Hepatocyte (in vitro differentiated cells): ENCODE data around the gene AURKB. TPM values are rescaled to one million over a fixed set of nuclear protein-coding genes. Genes with fewer than 3 reads are reported as not detected.

Experiments
- DNase-seq: peaks from one replicate; pipeline ENCODE4 v3.0.0-alpha.2; 2016; ENCODE audit warnings: low spot score
- H2AFZ ChIP-seq: fragments of 200-600 bp; sonication (generic); 2 replicates; pipeline ENCODE4 v1.6.0; 2016; ENCODE audit warnings: antibody characterized with exemption, mild to moderate bottlenecking
- H3K27ac ChIP-seq: fragments of 200-600 bp; sonication (generic); 2 replicates; pipeline ENCODE4 v1.5.1; 2016; ENCODE audit warnings: mild to moderate bottlenecking
- H3K27me3 ChIP-seq: fragments of 200-600 bp; sonication (generic); 2 replicates; pipeline ENCODE4 v1.6.1; 2016
- H3K36me3 ChIP-seq: fragments of 200-600 bp; sonication (generic); replicated peaks from 2 replicates; pipeline ENCODE4 v1.5.1; 2016; ENCODE audit warnings: low read depth; ENCODE audit not compliant: insufficient read depth
- H3K4me1 ChIP-seq: fragments of 200-600 bp; sonication (generic); 2 replicates; pipeline ENCODE4 v1.5.1; 2016; ENCODE audit warnings: mild to moderate bottlenecking, moderate library complexity; ENCODE audit not compliant: insufficient read depth
- H3K4me2 ChIP-seq: fragments of 200-600 bp; sonication (generic); 2 replicates; pipeline ENCODE4 v1.6.0; 2016
- H3K4me3 ChIP-seq: fragments of 200-600 bp; sonication (generic); 2 replicates; pipeline ENCODE4 v1.5.1; 2016; ENCODE audit warnings: mild to moderate bottlenecking
- H3K79me2 ChIP-seq: fragments of 200-600 bp; sonication (generic); 2 replicates; pipeline ENCODE4 v1.6.0; 2017; ENCODE audit warnings: mild to moderate bottlenecking
- H3K9me2 ChIP-seq: fragments of 200-600 bp; sonication (generic); replicated peaks from 2 replicates; pipeline ENCODE4 v1.6.0; 2017; ENCODE audit warnings: mild to moderate bottlenecking; ENCODE audit not compliant: insufficient read depth
- H3K9me3 ChIP-seq: fragments of 200-600 bp; sonication (generic); 2 replicates; pipeline ENCODE4 v1.5.1; 2016; ENCODE audit warnings: low read depth, mild to moderate bottlenecking
- H4K20me1 ChIP-seq: fragments of 200-600 bp; sonication (generic); 2 replicates; pipeline ENCODE4 v1.6.0; 2016; ENCODE audit warnings: mild to moderate bottlenecking; ENCODE audit not compliant: insufficient read depth, poor library complexity, severe bottlenecking
- CTCF ChIP-seq: fragments of 200-600 bp; sonication (generic); IDR thresholded peaks from 2 replicates; pipeline ENCODE4 v1.5.1; 2016; ENCODE audit warnings: antibody characterized with exemption, mild to moderate bottlenecking; ENCODE audit not compliant: poor library complexity
- EZH2 ChIP-seq: fragments of 200-600 bp; sonication (generic); IDR thresholded peaks from 2 replicates; pipeline ENCODE4 v1.6.1; 2016; ENCODE audit warnings: antibody characterized with exemption, mild to moderate bottlenecking, borderline replicate concordance
- EZH2phosphoT487 ChIP-seq: fragments of 200-600 bp; sonication (generic); IDR thresholded peaks from one replicate; pipeline ENCODE4 v1.6.1; 2018; ENCODE audit warnings: antibody characterized with exemption, mild to moderate bottlenecking, low read depth, moderate library complexity; ENCODE audit not compliant: unreplicated experiment, severe bottlenecking
- WGBS: methylation state at CpG from one replicate; pipeline ENCODE4 v1.1.6; 2016; ENCODE audit warnings: low lambda C conversion rate; ENCODE audit errors: missing lambda C conversion rate; 5-methylcytosine and 5-hydroxymethylcytosine counted together
- polyA plus RNA-seq: library from polyadenylated mRNA; unstranded; fragments of >200 nt; fragmentation: Nextera tagmentation; extraction: Ambion mirVana; gene quantifications from 2 replicates; pipeline ENCODE4 v1.2.1, GENCODE V29; 2016
- total RNA-seq: library from RNA; depleted of rRNA; stranded (reverse); fragments of >200 nt; gene quantifications from 2 replicates; pipeline ENCODE4 v1.2.3, GENCODE V29; 2014

AURKB gene
- total and polyA plus RNA-seq, 2 experiments from 2014 or later: 9.9 to 25.3 TPM

GRCh38 chr17:8163978-8164814 lies 46.2 kb downstream of the AURKB start:
- Histone ChIP-seq H3K27me3 (no peaks in the 10 kb centered on the region), H3K27ac (peak overlapping the region; percentile 100), H3K4me1 (peaks cover 25% of the 10 kb centered on the region), H3K4me3 (no peak overlapping the region), H3K9me3 (no peaks in the 10 kb centered on the region), H3K4me2 (peak overlapping the region; percentile 97), H3K9me2 (no peaks in the 10 kb centered on the region), H3K79me2 (peaks cover 27% of the 10 kb centered on the region), H4K20me1 (peaks cover 5% of the 10 kb centered on the region), H3K36me3 (no peaks in the 10 kb centered on the region), H2AFZ (peak overlapping the region; percentile 95)
- DNase-seq: peak; percentile 75
- no peak for TF ChIP-seq CTCF
- 42% methylated on average over 10 of the region's 13 CpGs for WGBS

GRCh38 chr17:8162997-8163977 lies 47.1 kb downstream of the AURKB start:
- H4K20me1 ChIP-seq: peaks cover 5% of the 10 kb centered on the region
- peak overlapping the region; percentile 97 for H3K4me2 ChIP-seq
- H2AFZ ChIP-seq: peak overlapping the region; percentile 95
- H3K9me3 ChIP-seq: no peaks in the 10 kb centered on the region
- peaks cover 27% of the 10 kb centered on the region for H3K79me2 ChIP-seq
- H3K36me3 ChIP-seq: no peaks in the 10 kb centered on the region
- no peaks in the 10 kb centered on the region for H3K27me3 ChIP-seq
- no peak for TF ChIP-seq EZH2phosphoT487
- no peak for TF ChIP-seq CTCF
- no peak for TF ChIP-seq EZH2
- peak; percentile 39 for DNase-seq
- peak overlapping the region; percentile 100 for H3K27ac ChIP-seq
- H3K9me2 ChIP-seq: no peaks in the 10 kb centered on the region
- WGBS: 5% methylated on average over 11 of the region's 55 CpGs
- peak overlapping the region; percentile 54 for H3K4me3 ChIP-seq
- peaks cover 25% of the 10 kb centered on the region for H3K4me1 ChIP-seq

DNA sequence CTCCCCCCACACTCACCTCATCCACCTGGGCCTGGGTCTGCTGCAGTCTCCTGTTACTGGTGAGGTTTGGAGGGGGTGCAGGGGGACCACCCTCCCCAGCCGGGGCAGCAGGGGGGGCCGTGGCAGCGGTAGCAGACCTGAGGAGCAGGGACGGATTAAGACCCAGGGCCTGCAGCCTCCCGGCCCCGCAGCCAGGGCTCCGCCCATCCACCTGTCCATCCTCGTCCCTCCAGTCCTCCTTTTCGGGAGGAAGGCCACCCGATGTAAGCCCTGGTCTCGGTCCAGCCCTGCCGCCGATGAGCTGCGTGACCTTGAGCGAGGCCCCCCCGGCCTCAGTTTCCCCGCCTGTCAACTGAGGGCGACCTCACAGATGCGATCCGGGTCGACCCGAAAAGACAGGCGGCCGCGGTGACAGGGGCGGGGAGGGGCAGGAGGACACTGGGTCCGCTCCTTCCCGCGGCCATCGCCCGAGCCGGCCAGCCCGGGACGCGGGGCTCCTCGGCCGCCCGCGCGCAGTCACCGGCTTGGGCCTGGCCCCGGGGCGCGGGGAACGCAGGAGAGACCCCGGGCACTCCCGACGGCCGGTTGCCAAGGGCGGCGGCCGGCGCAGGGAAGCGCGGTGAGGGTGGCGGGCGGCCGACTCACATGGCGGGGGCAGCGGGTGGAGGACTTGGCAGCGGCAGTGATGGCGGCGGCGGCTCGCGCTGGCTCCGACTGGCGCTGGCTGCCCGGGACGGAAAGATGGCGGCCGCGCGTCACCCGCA lies 48.0 kb downstream of the AURKB start, which contains the start of gene VAMP2:
Gene VAMP2 (minus strand): TSS at position 716 of the 764 bp plus-strand sequence. CDS start 69 bp downstream, at position 647.
- H3K79me2 ChIP-seq: peaks cover 27% of the 10 kb centered on the region
- peak within 1 kb of the TSS; percentile 99 for H3K4me2 ChIP-seq
- H4K20me1 ChIP-seq: peaks cover 5% of the 10 kb centered on the region
- peak within 1 kb of the TSS; percentile 100 for H3K4me3 ChIP-seq
- H2AFZ ChIP-seq: peak within 1 kb of the TSS; percentile 95
- DNase-seq: peak; percentile 94
- peaks cover 25% of the 10 kb centered on the region for H3K4me1 ChIP-seq
- peak within 1 kb of the TSS; percentile 100 for H3K27ac ChIP-seq
- TF ChIP-seq CTCF: no peak
- TF ChIP-seq EZH2: no peak
- no peak for TF ChIP-seq EZH2phosphoT487
- H3K27me3 ChIP-seq: no peaks in the 10 kb centered on the region
- under 1% methylated on average over 41 of the region's 75 CpGs for WGBS
- H3K9me3 ChIP-seq: no peaks in the 10 kb centered on the region
- no peaks in the 10 kb centered on the region for H3K9me2 ChIP-seq
- H3K36me3 ChIP-seq: no peaks in the 10 kb centered on the region
